ENCODE data around the gene ARRDC4. TPM values are rescaled to one million over a fixed set of nuclear protein-coding genes. Genes with fewer than 3 reads are reported as not detected.

Gene ARRDC4
- total RNA-seq, 1 experiment from 2014 or later: 9.0 TPM

GRCh38 chr15:97967881-97968280, 7.4 kb downstream of the ARRDC4 start:
- POLR2A ChIA-PET: no interaction called here
- no peaks in the 10 kb centered on the region for H3K4me1 Mint-ChIP-seq
- no peak for TF ChIP-seq ATF1 (CRISPR knock-in tag; IDR thresholded peaks at IDR 0.05)
- no peak for TF ChIP-seq IRF1 (CRISPR knock-in tag; IDR thresholded peaks at IDR 0.05)
- TF ChIP-seq ATF6 (CRISPR knock-in tag; IDR thresholded peaks at IDR 0.05): no peak
- TF ChIP-seq NR2C2 (CRISPR knock-in tag; IDR thresholded peaks at IDR 0.05): no peak
- TF ChIP-seq ZNF416 (CRISPR knock-in tag; IDR thresholded peaks at IDR 0.05): no peak
- no peak for TF ChIP-seq NFATC4 (CRISPR knock-in tag; IDR thresholded peaks at IDR 0.05)
- no peak for TF ChIP-seq MLX (CRISPR knock-in tag; IDR thresholded peaks at IDR 0.05)
- TF ChIP-seq STAT6 (CRISPR knock-in tag; conservative IDR thresholded peaks at IDR 0.05; ENCODE audit: low read depth): no peak
- no peak for TF ChIP-seq PREB (CRISPR knock-in tag; IDR thresholded peaks at IDR 0.05; ENCODE audit: borderline replicate concordance)
- no peak for TF ChIP-seq PRRX2 (CRISPR knock-in tag; IDR thresholded peaks at IDR 0.05)
- no peak for TF ChIP-seq SMAD4 (CRISPR knock-in tag; IDR thresholded peaks at IDR 0.05)
- no peak for TF ChIP-seq JUN (CRISPR knock-in tag; IDR thresholded peaks at IDR 0.05)
- TF ChIP-seq ZNF396 (CRISPR knock-in tag; IDR thresholded peaks at IDR 0.05; ENCODE audit: borderline replicate concordance): no peak
- no peak for TF ChIP-seq ZNF138 (CRISPR knock-in tag; conservative IDR thresholded peaks at IDR 0.05)
- no peak for TF ChIP-seq ELF4 (CRISPR knock-in tag; IDR thresholded peaks at IDR 0.05; ENCODE audit: low read depth)
- no peak for TF ChIP-seq ESRRA (CRISPR knock-in tag; IDR thresholded peaks at IDR 0.05; ENCODE audit: borderline replicate concordance)
- TF ChIP-seq TEAD4 (CRISPR knock-in tag; IDR thresholded peaks at IDR 0.05): no peak
- peaks cover 24% of the 10 kb centered on the region for H3K36me3 Mint-ChIP-seq
- H3K27me3 Mint-ChIP-seq (ENCODE audit: low read depth): no peaks in the 10 kb centered on the region
- CTCF ChIA-PET: interaction anchor here (1.3 kb wide), 1 partner anchor 69 kb away, joined by 3 read pairs; no protein-coding TSS in a partner anchor
- no peak overlapping the region for H3K27ac Mint-ChIP-seq
- H3K9me3 Mint-ChIP-seq: no peaks in the 10 kb centered on the region
- DNase-seq (ENCODE audit: low spot score) (no peak), ATAC-seq (no peak)
- H3K4me3 Mint-ChIP-seq: no peak overlapping the region

- H3K9me3 Mint-ChIP-seq: no peaks in the 10 kb centered on the region
- H3K27me3 Mint-ChIP-seq (ENCODE audit: low read depth): no peaks in the 10 kb centered on the region
- no peak overlapping the region for H3K4me3 Mint-ChIP-seq
- DNase-seq (ENCODE audit: low spot score) (no peak), ATAC-seq (no peak)
- H3K36me3 Mint-ChIP-seq: peaks cover 24% of the 10 kb centered on the region
- CTCF ChIA-PET: no interaction called here
- no peak overlapping the region for H3K27ac Mint-ChIP-seq
- no peaks in the 10 kb centered on the region for H3K4me1 Mint-ChIP-seq
- POLR2A ChIA-PET: no interaction called here
- TF ChIP-seq E2F1 (CRISPR knock-in tag; IDR thresholded peaks at IDR 0.05) (no peak), E2F5 (CRISPR knock-in tag; IDR thresholded peaks at IDR 0.05) (no peak), GABPB1 (CRISPR knock-in tag; IDR thresholded peaks at IDR 0.05) (no peak), NR3C1 (CRISPR knock-in tag; conservative IDR thresholded peaks at IDR 0.05; ENCODE audit: low read depth) (no peak), E2F4 (CRISPR knock-in tag; IDR thresholded peaks at IDR 0.05; ENCODE audit: borderline replicate concordance, low read depth) (no peak), ETV6 (CRISPR knock-in tag; IDR thresholded peaks at IDR 0.05) (no peak), TEAD4 (CRISPR knock-in tag; IDR thresholded peaks at IDR 0.05) (no peak), MXD4 (CRISPR knock-in tag; IDR thresholded peaks at IDR 0.05; ENCODE audit: borderline replicate concordance) (no peak)
Observed at GRCh38 chr15:97968380-97968779, 7.9 kb downstream of the ARRDC4 start.
